HG03280 (cell line): Measurements from ENCODE around the gene WWP2.
"Not testable (repeated sequence)": the region's sequence is repeated elsewhere in the genome, so short reads cannot be mapped to it uniquely, and the experiment has no call there.

Experiments used
- ATAC-seq: cut with Tn5 transposase; IDR thresholded peaks from one replicate; pipeline ENCODE4 v1.9.1; 2021; ENCODE audit warnings: mild to moderate bottlenecking, moderate library complexity; ENCODE audit not compliant: unreplicated experiment

The WWP2 gene

GRCh38 chr16:69939821-69940585, 177.9 kb downstream of the WWP2 start:
- ATAC-seq: no peak

- no peak for ATAC-seq
Measured at GRCh38 chr16:69940676-69941075, 178.5 kb downstream of the WWP2 start.

- no peak for ATAC-seq
Measured at GRCh38 chr16:69941251-69942098, 179.3 kb downstream of the WWP2 start.

- no peak for ATAC-seq
Measured at GRCh38 chr16:69942099-69942491, 180.0 kb downstream of the WWP2 start.

- no peak for ATAC-seq
Measured at GRCh38 chr16:69942627-69943170, 180.6 kb downstream of the WWP2 start.

GRCh38 chr16:69943241-69944036, 181.3 kb downstream of the WWP2 start:
- ATAC-seq: not testable (repeated sequence)

- ATAC-seq: not testable (repeated sequence)
Measured at GRCh38 chr16:69950411-69950810, 188.3 kb downstream of the WWP2 start.

GRCh38 chr16:69951017-69951671, 189.0 kb downstream of the WWP2 start, which contains the start of gene CLEC18A:
Gene CLEC18A, plus strand, starts transcription at chr16:69951334. Its CDS starts 33 bp downstream, at chr16:69951367.
- not testable (repeated sequence) for ATAC-seq

- not testable (repeated sequence) for ATAC-seq
Measured at GRCh38 chr16:69951672-69952031, 189.5 kb downstream of the WWP2 start.

GRCh38 chr16:69952116-69952515, 190.0 kb downstream of the WWP2 start:
- not testable (repeated sequence) for ATAC-seq

- not testable (repeated sequence) for ATAC-seq
Measured at GRCh38 chr16:69952572-69953355, 190.6 kb downstream of the WWP2 start.

GRCh38 chr16:69954241-69954640, 192.1 kb downstream of the WWP2 start:
- not testable (repeated sequence) for ATAC-seq

GRCh38 chr16:69963312-69963711, 201.2 kb downstream of the WWP2 start:
- ATAC-seq: not testable (repeated sequence)

GRCh38 chr16:69964960-69965660, 203.0 kb downstream of the WWP2 start:
- not testable (repeated sequence) for ATAC-seq

- ATAC-seq: not testable (repeated sequence)
Measured at GRCh38 chr16:69965661-69966054, 203.5 kb downstream of the WWP2 start.

GRCh38 chr16:69967688-69968087, 205.6 kb downstream of the WWP2 start:
- not testable (repeated sequence) for ATAC-seq

GRCh38 chr16:69968125-69968524, 206.0 kb downstream of the WWP2 start:
- not testable (repeated sequence) for ATAC-seq

- ATAC-seq: not testable (repeated sequence)
Measured at GRCh38 chr16:69969657-69970056, 207.5 kb downstream of the WWP2 start.

- not testable (repeated sequence) for ATAC-seq
Measured at GRCh38 chr16:69972120-69972519, 210.0 kb downstream of the WWP2 start.
